NCI-H2029 treated with DMSO at 0.1 percent for 48 hours (cell line): ENCODE results near the gene PDE6B.
A peak's percentile ranks its signal among the peaks of the same experiment; 100 is the strongest.
"Not testable (repeated sequence)": the region's sequence is repeated elsewhere in the genome, so short reads cannot be mapped to it uniquely, and the experiment has no call there.

Experiments used
- DNase-seq: peaks from one replicate; lab custom pipeline; 2025; lab: John Stamatoyannopoulos, UW

Gene PDE6B

DNA sequence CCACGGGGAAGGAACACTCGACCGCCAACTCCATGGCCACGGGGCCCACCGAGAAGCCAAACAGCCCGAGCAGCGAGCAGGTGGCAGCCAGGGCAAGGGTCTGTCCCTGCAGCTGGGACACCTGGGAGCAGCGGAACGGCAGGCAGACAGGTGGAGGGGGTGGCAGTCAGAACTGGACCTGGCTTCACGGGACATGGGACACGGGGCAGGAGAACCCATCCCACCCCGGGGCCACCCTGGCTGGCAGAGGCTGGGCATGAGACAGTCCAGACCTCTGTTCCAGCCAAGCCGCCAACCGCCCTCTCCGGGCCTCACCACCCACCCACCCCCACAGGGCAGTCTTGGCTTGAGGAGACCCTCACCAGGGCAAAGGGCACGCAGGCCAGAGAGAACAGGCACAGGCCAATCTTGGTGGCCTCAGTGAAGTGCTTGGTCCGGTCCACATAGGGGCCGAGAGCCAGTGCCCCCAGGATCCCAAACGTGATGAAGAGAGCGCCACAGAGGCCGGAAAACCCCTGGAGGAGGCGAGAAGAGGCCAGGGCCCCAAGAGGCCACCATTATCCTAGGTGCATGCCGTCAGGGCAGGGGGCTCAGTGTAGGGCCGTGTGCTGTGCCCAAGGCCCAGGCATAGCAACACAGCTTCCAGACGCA lies 58.0 kb downstream of the PDE6B start:
- no peak for DNase-seq

DNA sequence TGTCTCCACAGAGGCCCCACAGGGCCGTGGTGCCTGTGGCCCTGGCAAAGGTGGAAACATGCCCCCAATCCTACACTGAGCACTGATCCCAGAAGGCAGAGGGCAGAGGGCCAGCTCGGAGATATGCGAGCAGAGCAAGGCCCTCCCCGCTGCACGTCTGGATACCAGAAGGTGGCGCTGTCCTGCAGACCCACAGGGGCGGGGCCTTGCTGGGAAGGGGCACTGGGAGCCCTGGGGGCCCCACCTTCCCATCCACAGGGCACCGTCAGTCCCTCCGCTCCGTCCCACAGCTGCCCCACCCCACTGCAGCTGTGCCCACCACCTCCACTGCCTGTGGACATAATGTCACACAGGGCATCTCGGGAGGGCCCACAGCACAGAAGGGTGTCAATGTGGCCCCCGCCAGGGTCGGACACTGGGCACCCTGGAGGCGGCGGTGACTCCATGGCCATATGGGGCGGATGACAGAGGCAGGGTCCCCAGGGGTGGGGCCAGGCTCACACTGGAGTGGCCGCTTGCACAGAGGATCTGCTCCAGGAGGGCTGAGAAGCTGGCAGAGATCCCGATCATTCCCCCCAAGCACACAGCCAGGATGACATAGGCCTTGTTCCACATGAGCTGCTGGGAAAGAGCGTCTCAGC lies 58.7 kb downstream of the PDE6B start:
- peak; percentile 3 for DNase-seq

DNA sequence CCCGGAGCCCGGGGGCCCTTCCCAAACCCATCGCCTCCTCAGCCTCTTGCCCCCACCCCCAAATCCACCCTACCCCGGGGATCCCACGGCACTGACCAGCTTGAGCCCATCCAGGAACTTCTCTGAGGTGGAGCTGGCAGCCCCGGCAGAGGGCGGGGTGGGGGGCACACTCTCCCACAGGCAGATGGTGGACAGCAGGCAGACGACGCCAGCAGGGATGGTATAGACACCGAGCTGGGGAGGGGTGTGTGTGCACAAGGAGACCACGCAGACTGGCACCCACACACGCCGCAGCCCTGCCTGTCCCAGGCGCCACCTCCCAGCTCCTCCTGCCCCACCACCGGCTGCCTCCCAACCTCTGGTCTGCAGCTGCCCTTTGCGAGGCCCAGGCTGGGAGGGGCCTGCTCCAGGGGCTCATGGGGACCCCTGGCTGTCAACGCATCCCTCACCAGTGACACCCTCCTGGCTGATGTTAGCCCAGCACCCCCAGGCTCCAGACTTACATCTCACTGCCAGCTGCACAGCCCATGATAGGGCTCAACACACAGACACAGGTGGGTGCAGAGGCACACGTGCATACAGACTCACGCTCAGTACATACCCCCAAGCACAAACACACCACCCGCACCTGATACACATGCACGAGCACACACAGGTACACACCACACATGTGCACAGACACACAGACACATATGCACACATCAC lies 59.4 kb downstream of the PDE6B start:
- no peak for DNase-seq

DNA sequence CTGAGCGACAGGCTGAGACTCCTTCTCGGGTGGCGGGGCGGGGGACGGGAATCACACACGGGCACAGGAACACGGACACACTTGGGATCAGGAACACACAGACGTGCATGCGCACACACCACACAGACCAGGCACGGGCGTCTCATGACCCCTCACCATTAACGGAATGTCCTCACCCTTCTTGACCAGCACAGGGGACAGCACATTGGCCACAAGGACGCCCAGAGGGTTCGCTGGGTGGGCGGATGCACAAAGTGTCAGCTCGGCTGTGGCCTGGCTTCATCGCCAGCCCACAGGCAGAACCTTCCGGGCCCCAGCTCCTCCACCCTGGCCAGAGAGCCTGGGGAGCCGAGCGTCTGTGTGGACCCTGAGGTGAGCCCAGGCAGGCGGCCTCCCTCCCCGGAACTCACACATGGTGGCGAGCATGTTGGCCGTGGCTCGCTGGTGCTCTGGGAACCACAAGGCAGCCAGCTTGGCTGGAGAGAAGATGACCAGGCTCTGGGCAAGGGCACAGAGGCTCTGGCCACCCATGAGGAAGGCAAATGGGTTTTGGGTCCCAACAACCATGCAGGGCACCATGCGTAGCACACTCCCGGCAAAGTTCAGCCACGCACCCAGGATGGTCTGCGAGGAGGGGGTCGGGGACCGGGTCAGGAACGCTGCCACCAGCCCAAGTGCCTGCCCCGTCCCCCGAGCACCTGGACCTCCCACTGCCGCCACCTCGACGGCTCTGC lies 60.5 kb downstream of the PDE6B start:
- no peak for DNase-seq

DNA sequence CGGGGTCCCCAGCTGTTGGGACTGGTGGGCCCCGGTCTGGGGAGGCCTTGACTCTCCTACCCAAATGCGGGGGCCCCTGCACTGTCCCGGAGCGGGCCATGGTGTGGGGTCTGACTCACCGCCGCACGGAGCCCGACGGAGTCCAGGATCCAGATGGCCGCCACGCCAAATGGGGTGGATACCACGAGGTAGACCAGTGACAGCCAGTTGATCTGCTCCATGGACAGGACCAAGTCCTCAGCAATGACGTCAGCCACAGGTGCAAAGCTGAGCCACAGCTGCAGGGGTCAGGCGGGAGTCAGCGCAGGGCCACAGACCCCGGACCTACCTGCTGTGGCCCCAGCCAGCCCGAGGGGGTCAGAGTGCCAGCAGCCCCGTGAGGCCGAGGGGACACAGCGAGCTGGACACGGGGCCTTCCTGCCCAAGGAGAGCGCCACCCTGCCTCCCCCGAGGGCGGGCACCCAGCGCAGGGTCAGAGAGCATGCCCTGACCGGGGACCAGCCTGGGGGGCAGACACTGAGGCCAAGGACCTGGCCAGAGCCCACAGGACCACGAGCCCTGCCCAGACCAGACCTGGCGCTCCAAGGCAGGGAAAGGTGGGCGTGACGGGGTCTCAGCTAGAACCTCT lies 61.2 kb downstream of the PDE6B start:
- DNase-seq, result no peak

DNA sequence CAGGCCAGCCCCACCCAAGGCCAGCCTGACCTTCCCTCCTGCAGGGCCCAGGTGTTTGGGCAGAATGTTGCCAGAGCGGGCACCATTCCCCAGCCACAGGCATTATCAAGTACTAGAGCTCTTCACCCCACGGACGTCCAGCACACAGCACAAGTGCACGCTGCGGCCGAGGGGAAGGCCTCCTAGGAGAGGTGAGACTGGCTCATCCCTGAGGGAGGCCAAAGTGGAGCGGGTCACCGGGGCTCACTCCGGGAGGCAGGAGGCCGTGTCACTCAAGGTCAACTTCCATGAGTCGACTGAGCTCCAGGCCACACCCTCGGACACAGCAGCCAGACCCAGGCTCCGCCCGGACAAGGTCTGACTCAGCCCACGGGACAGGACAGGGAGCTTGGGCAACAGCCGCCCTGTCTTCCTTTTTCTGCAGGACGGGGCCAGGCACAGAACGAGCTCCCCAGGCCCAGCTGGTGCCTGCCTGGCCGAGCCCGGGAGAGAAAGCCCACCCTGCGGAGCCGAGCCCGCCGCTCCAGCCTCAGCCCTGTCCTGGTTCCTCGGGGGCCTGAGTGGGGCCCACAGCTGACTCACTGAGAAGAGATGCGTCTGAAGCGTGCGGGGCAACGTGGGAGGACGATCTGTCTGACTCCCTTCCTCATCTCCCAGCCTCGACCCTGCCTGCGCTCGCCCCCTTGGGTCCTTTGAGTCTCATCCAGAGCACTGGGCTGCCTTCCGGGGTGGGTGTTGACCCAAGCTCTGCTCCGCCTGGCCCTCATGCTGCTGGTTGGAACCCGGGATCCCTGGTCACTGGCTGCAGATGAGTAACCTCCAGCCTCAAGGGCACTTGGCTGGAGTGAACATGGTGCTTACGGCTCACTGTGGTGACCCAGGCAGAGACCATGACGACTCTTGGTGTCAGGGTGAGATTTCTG lies 61.9 kb downstream of the PDE6B start:
- no peak for DNase-seq

DNA sequence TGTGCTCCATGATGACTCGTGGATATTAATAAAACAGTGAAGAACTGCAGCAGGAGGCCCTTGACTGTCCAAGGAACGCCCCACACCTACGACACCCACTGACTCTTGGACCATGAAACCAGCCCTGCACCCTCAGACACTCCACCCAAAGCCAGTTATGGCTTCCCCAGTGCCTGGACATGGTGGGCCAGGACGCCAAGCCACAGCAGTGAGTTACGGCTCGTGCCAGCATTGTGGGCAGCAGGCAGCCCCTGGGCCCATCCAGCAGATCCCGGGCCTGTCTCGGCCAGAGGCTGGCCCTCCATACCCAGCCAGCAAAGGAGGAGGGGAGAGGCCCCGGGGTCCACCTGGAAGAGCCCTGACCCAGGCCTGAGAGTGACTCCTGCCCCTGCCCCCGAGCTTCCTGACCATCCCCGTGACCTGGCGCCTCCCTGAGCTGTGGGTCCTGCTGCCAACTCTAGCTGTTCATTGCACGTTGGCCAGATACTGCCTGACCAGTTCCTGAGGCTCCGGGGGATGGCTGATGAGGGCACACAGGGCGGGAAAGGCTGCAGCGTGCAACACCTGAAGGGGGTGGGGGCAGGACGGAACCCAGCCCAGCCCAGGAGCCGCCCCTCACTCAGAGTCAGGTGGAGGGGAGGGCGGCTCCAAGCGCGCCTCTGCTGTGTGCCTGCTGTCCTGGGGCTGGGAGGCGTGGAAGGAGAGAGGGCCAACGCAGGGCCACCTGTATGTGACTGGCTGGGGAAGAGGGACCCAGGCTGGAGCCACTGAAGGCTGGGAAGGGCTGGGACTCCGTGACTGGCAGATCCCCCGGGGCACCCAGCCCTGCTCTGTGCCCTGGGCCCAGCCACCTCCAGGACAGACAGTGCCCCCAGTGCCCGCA lies 62.8 kb downstream of the PDE6B start:
- no peak for DNase-seq

DNA sequence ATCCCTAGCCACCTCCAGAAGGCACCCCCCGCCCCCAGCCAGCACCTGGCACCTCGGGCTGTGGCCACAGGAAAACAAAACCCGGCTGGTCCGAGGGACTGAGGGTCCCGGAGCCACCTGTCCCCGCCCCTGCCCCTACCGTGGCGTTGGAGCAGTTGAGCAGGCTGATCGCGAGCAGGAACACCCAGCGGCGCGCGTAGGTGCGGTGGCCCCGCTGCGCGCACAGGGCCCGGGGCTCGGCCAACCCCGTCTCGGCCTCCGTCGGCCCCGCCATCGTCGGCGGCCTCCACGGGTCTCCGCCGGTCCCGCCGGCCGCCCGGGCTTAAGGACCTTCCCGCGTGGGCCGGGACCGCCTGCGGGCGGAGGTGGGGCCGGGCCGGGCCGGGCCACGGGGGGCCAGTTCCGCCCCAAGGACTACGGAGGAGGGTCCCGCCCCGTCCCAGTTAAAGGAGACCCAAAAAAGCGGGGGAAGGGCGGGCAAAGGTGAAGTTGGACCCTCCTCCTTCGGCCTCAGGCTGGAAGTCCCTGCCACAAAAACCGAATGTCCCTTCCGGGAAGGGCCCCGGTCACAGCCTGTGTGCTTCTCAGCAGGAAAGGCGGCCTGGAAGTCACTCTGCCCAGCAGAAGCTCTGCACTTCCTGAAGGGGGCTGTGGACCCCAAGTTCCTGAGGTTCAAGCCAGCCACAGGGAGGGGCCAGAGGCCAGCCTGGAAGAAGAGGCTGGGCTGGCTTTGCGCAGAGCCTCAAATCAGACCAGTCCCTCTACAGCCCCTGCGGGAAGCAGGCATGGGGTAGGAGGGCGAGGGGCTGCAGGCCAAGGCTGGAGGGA lies 63.7 kb downstream of the PDE6B start, which contains the start of gene SLC49A3:
Gene SLC49A3 (minus strand): TSS at position 298 of the 828 bp plus-strand sequence. CDS start 24 bp downstream, at position 274.
- no peak for DNase-seq

DNA sequence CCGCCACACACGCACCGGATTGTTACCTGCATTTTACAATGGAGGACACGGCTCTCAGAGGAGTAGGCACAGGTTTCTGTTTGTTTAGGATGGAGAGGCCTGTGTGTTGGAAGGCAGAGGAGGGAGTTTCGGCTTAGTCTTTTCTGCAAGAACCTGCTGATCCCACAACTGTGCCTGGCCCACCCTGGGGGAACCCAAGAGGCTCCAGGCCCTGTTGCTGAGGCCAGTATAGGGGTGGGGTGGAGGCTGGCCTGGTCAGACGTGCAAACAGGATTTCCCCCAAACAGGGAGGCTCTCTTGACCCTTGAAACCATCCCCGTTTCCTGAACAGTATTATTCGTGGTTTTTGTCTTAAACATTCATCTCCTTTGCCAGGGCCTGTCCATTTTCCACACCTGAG lies 64.3 kb downstream of the PDE6B start:
- no peak for DNase-seq

DNA sequence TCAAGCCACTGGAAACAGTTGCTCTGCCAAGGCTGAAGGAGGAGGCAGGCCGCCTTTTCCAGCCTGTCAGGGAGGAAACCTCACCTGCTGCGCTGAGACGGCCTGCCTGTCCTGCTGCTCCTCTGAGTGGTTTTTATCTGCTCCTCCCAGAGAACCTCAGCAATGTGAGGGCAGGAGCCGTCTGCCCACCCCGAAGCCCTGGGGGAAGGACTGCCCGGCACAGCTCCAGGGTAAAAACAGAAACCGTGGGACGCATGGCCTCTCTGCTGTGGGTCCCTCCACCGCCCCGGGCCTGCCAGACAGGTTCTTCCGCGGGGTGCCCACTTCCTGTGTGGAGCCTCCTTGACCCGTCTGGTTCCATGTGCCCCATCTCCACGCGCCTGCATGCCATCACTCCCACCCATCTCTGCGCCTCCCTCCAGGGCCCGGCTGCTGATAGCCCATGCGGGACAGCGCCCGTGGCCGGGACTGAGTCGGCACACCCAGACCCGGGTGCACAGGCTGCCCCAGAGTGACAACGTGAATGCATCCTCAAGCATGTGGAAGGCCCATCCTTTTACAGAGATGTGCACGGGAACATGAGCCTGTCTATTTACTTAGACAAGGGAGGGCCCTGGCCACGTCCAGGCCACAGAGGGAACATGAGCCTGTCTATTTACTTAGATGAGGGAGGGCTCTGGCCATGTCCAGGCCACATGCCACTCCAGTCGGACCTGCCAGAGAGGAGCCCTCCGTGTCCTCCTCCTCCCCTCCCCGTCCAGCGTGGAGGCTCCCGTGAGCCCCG lies 67.6 kb downstream of the PDE6B start:
- no peak for DNase-seq

DNA sequence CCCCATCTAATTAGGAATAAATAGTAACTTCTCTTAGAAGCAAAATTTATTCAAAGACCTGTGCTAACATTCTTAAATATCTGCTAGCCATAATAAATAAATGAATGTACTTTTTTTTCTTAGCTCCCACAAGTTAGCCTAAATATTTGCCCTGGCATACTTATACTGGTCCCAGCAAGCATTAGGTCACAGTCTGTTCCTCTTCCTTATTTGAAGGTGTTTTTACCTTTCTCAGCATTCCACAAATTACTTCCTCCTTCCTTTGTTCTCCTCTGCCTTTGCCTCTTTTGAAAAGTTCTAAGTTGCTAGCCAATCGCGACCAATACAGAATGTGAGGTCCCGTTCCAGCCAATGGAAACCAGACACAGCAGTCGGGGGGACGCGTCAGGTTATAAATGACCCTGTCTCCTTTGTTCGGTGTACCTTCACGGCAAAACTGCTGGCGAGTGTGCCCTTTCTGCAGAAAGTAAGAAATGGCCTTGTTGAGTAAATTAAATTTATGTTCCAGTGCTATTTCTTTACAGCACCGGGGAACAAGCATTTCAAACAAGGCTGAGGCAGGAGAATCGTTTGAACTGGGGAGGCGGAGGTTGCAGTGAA lies 69.1 kb downstream of the PDE6B start:
- DNase-seq, result not testable (repeated sequence)

DNA sequence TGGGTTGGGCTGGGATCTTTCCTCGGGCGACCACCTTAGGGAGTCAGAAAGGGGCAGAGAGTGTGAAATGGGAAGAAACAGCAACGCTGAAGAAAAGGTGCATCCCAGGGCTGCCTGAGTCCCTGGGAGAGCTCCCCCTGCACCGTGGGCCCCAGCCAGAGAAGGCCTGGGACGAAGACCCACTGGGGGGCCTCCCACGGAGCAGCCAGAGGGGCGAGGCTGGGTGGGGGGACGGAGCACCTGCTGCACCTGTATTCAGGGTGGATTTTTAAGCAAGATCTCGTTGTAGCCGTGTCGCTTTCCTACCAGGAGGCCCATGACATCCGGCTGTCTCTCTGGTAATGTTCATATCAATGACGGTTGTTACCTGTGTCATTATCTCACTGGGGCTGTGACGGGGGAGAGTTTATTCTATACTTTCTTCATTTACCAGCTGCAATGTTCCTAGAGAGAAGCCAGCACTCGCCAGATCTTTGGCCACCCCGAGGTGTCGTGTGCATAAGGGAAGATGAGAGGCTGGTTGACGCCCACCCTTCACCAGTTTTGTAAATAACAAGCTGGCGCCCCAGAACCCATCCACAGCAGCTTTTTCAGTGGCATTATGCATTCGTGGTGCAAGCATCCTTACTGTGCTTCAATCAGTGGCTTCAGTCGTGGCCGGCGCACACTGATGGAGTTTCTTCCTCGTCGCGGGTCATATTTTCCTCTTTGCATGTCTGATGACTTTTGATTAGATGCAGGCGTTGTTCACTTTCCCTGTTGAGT lies 74.6 kb downstream of the PDE6B start:
- DNase-seq, result no peak

DNA sequence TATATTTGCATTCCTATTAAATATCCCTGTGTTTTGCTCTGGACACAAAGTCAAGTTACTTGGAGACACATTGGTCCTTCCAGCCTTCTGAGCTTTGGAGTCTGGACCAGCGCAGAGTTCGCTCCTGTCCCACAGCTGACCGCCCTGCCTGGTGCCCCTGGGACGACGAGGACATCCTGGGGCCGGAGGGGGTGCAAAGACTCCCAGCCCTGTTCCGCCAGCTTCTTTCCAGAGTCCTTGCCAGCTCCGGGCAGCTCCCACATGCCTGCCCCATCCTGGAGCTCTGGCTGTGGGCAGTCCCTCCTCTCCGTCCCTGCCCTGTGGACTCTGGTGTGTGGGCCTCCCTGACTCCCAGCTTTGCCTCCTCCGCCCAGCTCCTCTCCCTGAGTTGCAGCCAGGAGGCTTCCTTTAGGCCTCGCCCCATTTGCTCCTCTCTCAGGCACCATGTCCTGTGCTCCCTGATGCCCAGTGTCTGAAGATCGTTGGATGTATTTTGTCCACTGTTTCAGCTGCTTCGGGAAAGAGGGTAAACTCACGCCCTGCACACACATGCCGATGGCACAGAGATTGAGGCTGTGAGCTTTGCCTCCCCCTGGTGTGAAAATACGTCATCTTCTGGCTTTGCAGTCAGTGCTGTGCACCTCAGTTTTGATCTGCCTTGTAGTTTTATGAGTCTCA lies 75.4 kb downstream of the PDE6B start:
- DNase-seq, result no peak

DNA sequence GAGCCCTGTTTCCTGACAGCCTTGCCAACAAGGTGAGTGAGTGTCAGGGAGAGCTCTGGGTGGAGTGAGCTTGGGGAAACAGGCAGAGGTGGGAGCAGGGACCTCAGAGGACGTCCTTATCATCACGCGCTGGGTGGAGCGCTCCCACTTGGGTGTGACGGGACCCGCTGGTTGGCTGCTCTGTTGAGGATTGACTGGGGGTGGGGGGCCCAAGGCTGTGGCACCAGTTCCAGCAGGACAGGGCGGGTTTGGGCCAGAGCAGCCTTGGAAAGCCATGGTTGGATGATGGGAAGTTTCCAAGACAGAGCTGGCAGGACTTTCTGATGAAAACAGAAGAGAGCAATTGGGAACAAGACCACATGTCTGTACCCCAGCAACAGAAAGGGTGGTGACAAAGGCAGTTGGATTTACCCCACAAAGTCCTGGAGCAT lies 77.3 kb downstream of the PDE6B start:
- no peak for DNase-seq

DNA sequence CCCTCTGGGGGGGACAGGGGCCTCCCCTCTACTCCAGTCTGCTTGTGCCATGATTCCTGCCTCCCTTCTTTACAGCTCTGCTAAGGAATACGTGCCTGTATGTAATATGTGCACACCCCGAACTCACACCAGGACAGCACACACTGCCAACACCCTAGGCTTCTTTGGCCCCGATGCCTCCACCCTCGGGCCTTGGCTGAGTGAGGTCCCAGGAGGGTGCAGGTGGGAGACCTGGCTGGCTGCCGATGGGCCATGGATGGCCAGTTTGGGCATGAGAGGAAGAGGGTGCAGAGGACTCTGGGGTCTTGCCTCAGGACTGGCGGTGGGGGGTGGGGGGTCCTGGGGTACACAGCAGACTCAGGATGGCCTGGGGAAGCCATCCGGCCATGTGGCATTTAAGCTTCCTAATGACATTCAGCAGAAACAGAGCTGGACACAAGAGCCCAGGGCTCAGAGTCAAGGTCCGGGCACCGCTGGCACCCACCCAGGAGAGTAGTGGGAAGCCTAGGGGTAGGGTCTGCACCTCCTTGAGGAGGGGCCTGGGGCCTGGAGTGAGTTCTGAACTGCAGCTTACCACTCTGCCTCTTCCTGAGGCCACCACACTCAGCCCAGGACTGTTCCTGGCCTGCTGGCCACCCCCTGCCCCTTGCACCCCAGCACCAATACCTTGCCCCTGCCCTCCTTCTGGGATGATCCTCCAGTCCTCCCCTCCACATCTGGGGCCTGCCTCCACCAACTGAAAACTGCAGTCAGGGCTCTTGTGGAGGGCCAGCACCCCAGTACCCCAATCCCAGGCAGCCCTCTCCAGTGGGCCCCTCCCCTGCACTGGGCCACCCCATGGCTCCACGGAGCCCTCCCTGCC lies 78.2 kb downstream of the PDE6B start:
- no peak for DNase-seq
